ENCODE data around the gene PRDM16.

The PRDM16 gene

GRCh38 chr1:3292051-3292722 is 223.2 kb downstream of the PRDM16 start:
- H3K4me3 ChIP-seq (ENCODE audit: low read depth, low read length): no peak overlapping the region
- no peak for TF ChIP-seq POLR2A (IDR thresholded peaks at IDR 0.05; ENCODE audit: extremely low read depth, insufficient read length)
- TF ChIP-seq MYC (IDR thresholded peaks at IDR 0.05; ENCODE audit: low read depth, low read length): no peak
- no peak for TF ChIP-seq MAX (IDR thresholded peaks at IDR 0.05; ENCODE audit: low read depth, low read length)
- TF ChIP-seq CTCF (IDR thresholded peaks at IDR 0.05; ENCODE audit: low read depth, low read length): no peak
- DNase-seq (ENCODE audit: low read depth): no peak

- TF ChIP-seq MAX (IDR thresholded peaks at IDR 0.05; ENCODE audit: low read depth, low read length) (no peak), CTCF (IDR thresholded peaks at IDR 0.05; ENCODE audit: low read depth, low read length) (no peak), MYC (IDR thresholded peaks at IDR 0.05; ENCODE audit: low read depth, low read length) (no peak), POLR2A (IDR thresholded peaks at IDR 0.05; ENCODE audit: extremely low read depth, insufficient read length) (no peak)
- no peak for DNase-seq (ENCODE audit: low read depth)
- H3K4me3 ChIP-seq (ENCODE audit: low read depth, low read length): no peak overlapping the region
Measured at GRCh38 chr1:3292868-3293562, 224.0 kb downstream of the PRDM16 start.

GRCh38 chr1:3293563-3294080 is 224.6 kb downstream of the PRDM16 start:
- no peak overlapping the region for H3K4me3 ChIP-seq (ENCODE audit: low read depth, low read length)
- DNase-seq (ENCODE audit: low read depth): no peak
- TF ChIP-seq MAX (IDR thresholded peaks at IDR 0.05; ENCODE audit: low read depth, low read length) (no peak), CTCF (IDR thresholded peaks at IDR 0.05; ENCODE audit: low read depth, low read length) (no peak), POLR2A (IDR thresholded peaks at IDR 0.05; ENCODE audit: extremely low read depth, insufficient read length) (no peak), MYC (IDR thresholded peaks at IDR 0.05; ENCODE audit: low read depth, low read length) (no peak)

GRCh38 chr1:3294450-3294849 is 225.4 kb downstream of the PRDM16 start:
- DNase-seq (ENCODE audit: low read depth): no peak
- no peak for TF ChIP-seq CTCF (IDR thresholded peaks at IDR 0.05; ENCODE audit: low read depth, low read length)
- TF ChIP-seq MAX (IDR thresholded peaks at IDR 0.05; ENCODE audit: low read depth, low read length): no peak
- no peak for TF ChIP-seq MYC (IDR thresholded peaks at IDR 0.05; ENCODE audit: low read depth, low read length)
- H3K4me3 ChIP-seq (ENCODE audit: low read depth, low read length): no peak overlapping the region

- TF ChIP-seq CTCF (IDR thresholded peaks at IDR 0.05; ENCODE audit: low read depth, low read length): no peak
- TF ChIP-seq MYC (IDR thresholded peaks at IDR 0.05; ENCODE audit: low read depth, low read length): no peak
- TF ChIP-seq MAX (IDR thresholded peaks at IDR 0.05; ENCODE audit: low read depth, low read length): no peak
- no peak overlapping the region for H3K4me3 ChIP-seq (ENCODE audit: low read depth, low read length)
- no peak for DNase-seq (ENCODE audit: low read depth)
Measured at GRCh38 chr1:3295846-3296245, 226.8 kb downstream of the PRDM16 start.
